GM12872 (cell line): Measurements from ENCODE around the gene POLRMT.

Experiments used
- CTCF ChIP-seq: IDR thresholded peaks from 3 replicates; pipeline ENCODE4 v1.5.1; 2011; ENCODE audit warnings: low read depth, mild to moderate bottlenecking, low read length, moderate library complexity; ENCODE audit not compliant: insufficient read depth

The POLRMT gene

GRCh38 chr19:664913-665443 lies 31.6 kb upstream of the POLRMT start:
- TF ChIP-seq CTCF: peak; percentile 90

GRCh38 chr19:663682-664117 lies 30.4 kb upstream of the POLRMT start:
- no peak for TF ChIP-seq CTCF

GRCh38 chr19:662962-663681 lies 29.8 kb upstream of the POLRMT start, which contains the start of gene RNF126:
TSS of gene RNF126 (minus strand) at chr19:663214. CDS start at chr19:663121, 93 bp downstream.
- no peak for TF ChIP-seq CTCF

GRCh38 chr19:662207-662961 lies 29.0 kb upstream of the POLRMT start:
- TF ChIP-seq CTCF: no peak

GRCh38 chr19:661427-662196 lies 28.3 kb upstream of the POLRMT start:
- no peak for TF ChIP-seq CTCF

GRCh38 chr19:660793-661426 lies 27.6 kb upstream of the POLRMT start:
- TF ChIP-seq CTCF: no peak
